ENCODE results near the gene CIAPIN1. TPM values are rescaled to one million over a fixed set of nuclear protein-coding genes. Genes with fewer than 3 reads are reported as not detected.
A peak's percentile ranks its signal among the peaks of the same experiment; 100 is the strongest.

CIAPIN1 gene
- total RNA-seq, 4 donors from 2014 or later = 37.7 to 65.5 (median 46.2) TPM

DNA sequence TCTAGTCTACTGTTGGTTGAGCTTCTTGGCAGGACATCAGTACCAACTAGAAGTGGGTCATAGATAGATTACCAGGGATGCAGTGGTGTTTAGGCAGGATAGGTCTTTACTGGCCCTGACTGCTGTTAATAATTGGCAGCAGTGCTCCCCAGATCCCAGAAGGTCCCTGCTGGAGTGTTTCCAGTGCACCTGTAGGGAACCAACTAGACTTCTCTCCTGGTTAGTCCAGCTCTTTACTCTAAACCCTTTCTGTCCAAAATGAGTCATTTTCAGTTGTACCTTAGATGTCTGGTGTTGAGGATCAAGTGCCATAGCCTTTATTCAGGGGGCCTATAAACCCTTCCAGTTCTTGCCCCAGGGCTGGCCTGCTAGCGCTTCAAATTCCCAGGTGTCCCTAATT lies 24.0 kb upstream of the CIAPIN1 start:
- Histone ChIP-seq H3K4me1 (peaks cover 0 to 44% (median 7%) of the 10 kb centered on the region in 4 donors), H3K27me3 (no peaks in the 10 kb centered on the region), H3K4me3 (no peak overlapping the region), H3K9me3 (no peaks in the 10 kb centered on the region), H3K36me3 (peaks cover 0 to 87% (median 0%) of the 10 kb centered on the region in 3 donors), H3K27ac (peak overlapping the region in 2 of 4 donors; percentile 71 to 81)
- DNase-seq = peak in 1 of 3 donors; percentile 6
- TF ChIP-seq POLR2A (IDR thresholded peaks at IDR 0.05) = no peak
- no peak for TF ChIP-seq CTCF (IDR thresholded peaks at IDR 0.05)

GRCh38 chr16:57470711-57471110 lies 23.5 kb upstream of the CIAPIN1 start:
- Histone ChIP-seq H3K27me3 (no peaks in the 10 kb centered on the region), H3K36me3 (peaks cover 0 to 92% (median 0%) of the 10 kb centered on the region in 3 donors), H3K9me3 (no peaks in the 10 kb centered on the region), H3K4me3 (no peak overlapping the region), H3K4me1 (peaks cover 0 to 40% (median 5%) of the 10 kb centered on the region in 4 donors), H3K27ac (peak overlapping the region in 2 of 4 donors; percentile 71 to 81)
- DNase-seq = peak; percentile 15 to 84 (median 80)
- TF ChIP-seq POLR2A (IDR thresholded peaks at IDR 0.05) (peak in 1 of 2 donors; percentile 19), CTCF (IDR thresholded peaks at IDR 0.05) (no peak)

GRCh38 chr16:57469917-57470470 lies 22.8 kb upstream of the CIAPIN1 start:
- Histone ChIP-seq H3K9me3 (no peaks in the 10 kb centered on the region), H3K27me3 (no peaks in the 10 kb centered on the region), H3K4me3 (no peak overlapping the region), H3K27ac (peak overlapping the region in 2 of 4 donors; percentile 71 to 81), H3K36me3 (peaks cover 0 to 94% (median 0%) of the 10 kb centered on the region in 3 donors), H3K4me1 (peaks cover 0 to 40% (median 5%) of the 10 kb centered on the region in 4 donors)
- no peak for DNase-seq
- TF ChIP-seq CTCF (IDR thresholded peaks at IDR 0.05) (no peak), POLR2A (IDR thresholded peaks at IDR 0.05) (no peak)

GRCh38 chr16:57469046-57469445 lies 21.9 kb upstream of the CIAPIN1 start:
- TF ChIP-seq CTCF (IDR thresholded peaks at IDR 0.05) (no peak), POLR2A (IDR thresholded peaks at IDR 0.05) (no peak)

GRCh38 chr16:57468346-57468745 lies 21.2 kb upstream of the CIAPIN1 start:
- peaks cover 0 to 93% (median 0%) of the 10 kb centered on the region in 3 donors for H3K36me3 ChIP-seq
- no peak overlapping the region for H3K27ac ChIP-seq
- no peak for DNase-seq
- TF ChIP-seq POLR2A (IDR thresholded peaks at IDR 0.05) (no peak), CTCF (IDR thresholded peaks at IDR 0.05) (no peak)
- H3K4me3 ChIP-seq = no peak overlapping the region
- H3K9me3 ChIP-seq = no peaks in the 10 kb centered on the region
- no peaks in the 10 kb centered on the region for H3K27me3 ChIP-seq
- peaks cover 0 to 52% (median 8%) of the 10 kb centered on the region in 4 donors for H3K4me1 ChIP-seq

More at GRCh38 chr16:57469046-57469445, 21.9 kb upstream of the CIAPIN1 start:
- DNase-seq = no peak
- Histone ChIP-seq H3K4me1 (peaks cover 0 to 45% (median 6%) of the 10 kb centered on the region in 4 donors), H3K9me3 (no peaks in the 10 kb centered on the region), H3K36me3 (peaks cover 0 to 94% (median 0%) of the 10 kb centered on the region in 3 donors), H3K4me3 (no peak overlapping the region), H3K27ac (no peak overlapping the region), H3K27me3 (no peaks in the 10 kb centered on the region)
